HG02571 (cell line): ENCODE measurements around the gene RNF44.

ENCODE experiments used
- ATAC-seq: cut with Tn5 transposase; IDR thresholded peaks from one replicate; pipeline ENCODE4 v1.9.1; 2021; ENCODE audit warnings: mild to moderate bottlenecking, moderate library complexity; ENCODE audit not compliant: unreplicated experiment

The RNF44 gene

DNA sequence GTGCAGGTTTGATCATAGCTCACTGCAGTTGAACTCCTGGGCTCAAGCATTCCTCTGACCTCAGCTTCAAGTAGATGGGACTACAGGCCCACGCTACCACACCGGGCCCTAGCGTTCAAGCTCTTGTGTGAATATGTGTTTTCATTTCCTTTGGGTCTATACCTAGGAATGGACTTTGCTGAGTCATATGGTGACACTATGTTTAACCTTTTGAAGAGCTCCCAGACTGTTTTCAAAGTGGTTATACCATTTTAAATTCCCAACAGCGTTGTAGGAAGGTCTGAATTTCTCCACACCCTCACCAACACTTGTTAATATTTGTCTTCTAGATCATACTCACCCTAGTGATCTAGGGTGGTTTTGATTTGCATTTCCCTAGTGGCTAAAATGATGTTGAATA is 55.5 kb downstream of the RNF44 start:
- no peak for ATAC-seq
